Karpas-422 (cell line): Measurements from ENCODE around the gene KCNRG. TPM values are rescaled to one million over a fixed set of nuclear protein-coding genes. Genes with fewer than 3 reads are reported as not detected.
A peak's percentile ranks its signal among the peaks of the same experiment; 100 is the strongest.
"Not testable (repeated sequence)": the region's sequence is repeated elsewhere in the genome, so short reads cannot be mapped to it uniquely, and the experiment has no call there.

ENCODE experiments used
- DNase-seq: peaks from one replicate; pipeline ENCODE4 v3.0.0-alpha.2; 2015
- H2AFZ ChIP-seq: fragments of 200-600 bp; sonication (generic); 2 replicates; pipeline ENCODE4 v1.6.1; 2014; ENCODE audit warnings: antibody characterized with exemption, low read length, mixed read lengths
- H3K27ac ChIP-seq: fragments of 200-600 bp; sonication (generic); 2 replicates; pipeline ENCODE4 v1.5.1; 2014; ENCODE audit warnings: mild to moderate bottlenecking, low read length, moderate library complexity
- H3K27me3 ChIP-seq: fragments of 200-600 bp; sonication (generic); 2 replicates; pipeline ENCODE4 v1.6.1; 2014; ENCODE audit warnings: low read length, mixed read lengths
- H3K36me3 ChIP-seq: fragments of 200-600 bp; sonication (generic); 2 replicates; pipeline ENCODE4 v1.6.1; 2014; ENCODE audit warnings: low read length, mixed read lengths; ENCODE audit not compliant: insufficient read depth
- H3K4me1 ChIP-seq: fragments of 200-600 bp; sonication (generic); 2 replicates; pipeline ENCODE4 v1.6.1; 2014; ENCODE audit warnings: mild to moderate bottlenecking, low read length, mixed read lengths
- H3K4me2 ChIP-seq: fragments of 200-600 bp; sonication (generic); 2 replicates; pipeline ENCODE4 v1.6.1; 2014; ENCODE audit warnings: low read length, low read depth, mild to moderate bottlenecking; ENCODE audit not compliant: poor library complexity, severe bottlenecking
- H3K4me3 ChIP-seq: fragments of 200-600 bp; sonication (generic); 2 replicates; pipeline ENCODE4 v1.5.1; 2014; ENCODE audit warnings: mild to moderate bottlenecking, antibody characterized with exemption, low read length, mixed read lengths
- H3K79me2 ChIP-seq: fragments of 200-600 bp; sonication (generic); 2 replicates; pipeline ENCODE4 v1.6.1; 2014; ENCODE audit warnings: mild to moderate bottlenecking, low read length, mixed read lengths
- H3K9ac ChIP-seq: fragments of 200-600 bp; sonication (generic); 2 replicates; pipeline ENCODE4 v1.6.0; 2014; ENCODE audit warnings: low read length
- H3K9me2 ChIP-seq: fragments of 200-600 bp; sonication (generic), shearing (Covaris generic); replicated peaks from 2 replicates; pipeline ENCODE4 v1.6.0; 2014; ENCODE audit warnings: mild to moderate bottlenecking, low read length, moderate library complexity; ENCODE audit not compliant: insufficient read depth
- H3K9me3 ChIP-seq: fragments of 300-700, 200-600 bp; sonication (generic); 2 replicates; pipeline ENCODE4 v1.6.1; 2014; ENCODE audit warnings: low read length, mixed read lengths
- H4K20me1 ChIP-seq: fragments of 200-600 bp; sonication (generic); 2 replicates; pipeline ENCODE4 v1.6.1; 2014; ENCODE audit warnings: mild to moderate bottlenecking, antibody characterized with exemption, low read length, low read depth; ENCODE audit not compliant: insufficient read depth
- total RNA-seq: library from RNA; depleted of rRNA; stranded (reverse); fragments of >200 nt; shearing (Covaris generic); gene quantifications from 2 replicates; pipeline ENCODE4 v1.2.3, GENCODE V29; 2014; ENCODE audit warnings: low replicate concordance

Gene KCNRG
- total RNA-seq, 1 experiment from 2014 or later = 4.5 TPM

DNA sequence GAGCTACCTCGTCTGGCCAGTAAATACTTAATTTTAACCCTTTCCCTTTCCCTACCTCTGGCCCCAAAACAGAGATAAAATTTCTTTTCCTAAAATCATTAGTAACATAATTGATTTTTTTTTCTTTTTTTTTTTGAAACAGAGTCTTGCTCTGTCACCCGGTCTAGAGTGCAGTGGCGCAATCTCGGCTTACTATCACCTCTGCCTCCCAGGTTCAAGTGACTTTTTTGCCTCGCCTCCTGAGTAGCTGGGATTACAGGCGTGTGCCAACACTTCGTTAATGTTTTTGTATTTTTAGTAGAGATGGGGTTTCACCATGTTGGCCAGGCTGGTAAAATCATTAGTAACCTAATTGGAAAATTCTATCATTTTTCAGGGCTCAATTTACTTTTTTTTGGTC lies 28.8 kb upstream of the KCNRG start:
- Histone ChIP-seq H3K27me3 (no peaks in the 10 kb centered on the region), H3K9me3 (no peaks in the 10 kb centered on the region), H3K9ac (no peak overlapping the region), H3K4me1 (no peaks in the 10 kb centered on the region), H3K9me2 (no peaks in the 10 kb centered on the region), H3K27ac (no peak overlapping the region), H4K20me1 (no peaks in the 10 kb centered on the region), H3K79me2 (no peaks in the 10 kb centered on the region), H3K4me2 (no peak overlapping the region), H3K36me3 (peaks cover 10% of the 10 kb centered on the region), H2AFZ (no peak overlapping the region), H3K4me3 (no peak overlapping the region)
- DNase-seq = no peak

DNA sequence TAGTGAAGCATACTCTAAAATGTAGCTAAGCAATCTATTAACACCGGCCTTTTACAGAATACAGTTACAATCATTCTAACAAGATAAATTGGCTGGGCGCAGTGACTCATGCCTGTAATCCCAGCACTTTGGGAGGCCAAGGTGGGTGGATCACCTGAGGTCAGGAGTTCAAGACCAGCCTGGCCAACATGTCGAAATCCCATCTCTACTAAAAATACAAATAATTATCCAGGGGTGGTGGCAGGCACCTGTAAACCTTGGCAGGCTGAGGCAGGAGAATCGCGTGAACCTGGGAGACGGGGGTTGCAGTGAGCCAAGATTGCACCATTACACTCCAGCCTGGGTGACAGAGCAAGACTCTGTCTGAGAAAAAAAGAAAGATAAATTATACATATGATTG lies 24.6 kb upstream of the KCNRG start:
- H2AFZ ChIP-seq, H3K27me3 ChIP-seq, H3K9me2 ChIP-seq, H3K27ac ChIP-seq, DNase-seq, H3K9me3 ChIP-seq, H3K4me1 ChIP-seq, H3K79me2 ChIP-seq, H3K4me2 ChIP-seq, H3K9ac ChIP-seq, H3K4me3 ChIP-seq, H4K20me1 ChIP-seq: not testable (repeated sequence)
- H3K36me3 ChIP-seq = peaks cover 16% of the 10 kb centered on the region

DNA sequence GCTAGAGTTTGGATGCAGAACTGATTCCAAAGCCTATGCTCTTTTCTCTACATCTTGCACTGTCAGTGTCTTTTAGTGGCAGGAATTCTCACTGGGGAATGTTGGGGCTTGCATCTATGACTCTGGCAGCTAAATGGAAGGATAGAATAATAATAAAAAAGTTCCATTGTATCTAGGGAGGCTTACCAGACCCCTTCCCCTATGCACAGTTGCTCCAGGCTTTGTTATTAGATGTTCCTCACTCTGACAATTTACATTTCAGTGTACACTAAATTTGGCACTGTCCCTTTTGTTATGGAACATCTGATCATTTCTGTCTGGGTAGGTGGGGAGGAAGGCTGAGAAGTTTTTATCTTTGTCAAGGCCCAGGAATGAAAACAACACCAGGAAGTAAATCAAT lies 22.1 kb upstream of the KCNRG start:
- H3K4me1 ChIP-seq = peaks cover 24% of the 10 kb centered on the region
- H3K4me2 ChIP-seq = no peak overlapping the region
- no peaks in the 10 kb centered on the region for H4K20me1 ChIP-seq
- H3K79me2 ChIP-seq = peaks cover 10% of the 10 kb centered on the region
- no peak overlapping the region for H3K4me3 ChIP-seq
- no peaks in the 10 kb centered on the region for H3K9me3 ChIP-seq
- no peak overlapping the region for H3K9ac ChIP-seq
- DNase-seq = no peak
- H3K36me3 ChIP-seq = peaks cover 11% of the 10 kb centered on the region; the same call in 1 of the 2 replicates
- H3K27ac ChIP-seq = no peak overlapping the region
- no peak overlapping the region for H2AFZ ChIP-seq
- no peaks in the 10 kb centered on the region for H3K27me3 ChIP-seq
- no peaks in the 10 kb centered on the region for H3K9me2 ChIP-seq

DNA sequence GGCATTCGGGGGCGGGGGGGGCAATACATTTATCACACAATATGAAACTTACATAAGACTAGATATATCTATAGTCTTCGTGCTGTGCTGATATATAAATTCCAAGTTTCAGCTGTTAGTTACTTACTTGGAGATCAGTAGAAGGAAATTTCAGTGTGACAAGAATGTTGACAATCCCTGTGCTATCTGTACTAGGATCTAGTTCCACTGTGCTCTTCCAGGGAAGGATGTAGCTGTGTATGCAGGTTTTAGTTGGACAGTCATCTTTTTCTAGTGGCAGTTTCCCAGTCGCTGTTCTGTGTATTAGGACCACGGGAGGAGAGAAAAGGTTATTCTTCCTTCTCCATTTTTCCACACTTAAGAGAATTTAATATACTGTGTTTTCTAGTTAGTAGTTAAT lies 21.6 kb upstream of the KCNRG start:
- Histone ChIP-seq H3K27me3 (no peaks in the 10 kb centered on the region), H3K4me2 (no peak overlapping the region), H3K4me3 (no peak overlapping the region), H3K9me3 (no peaks in the 10 kb centered on the region), H3K27ac (no peak overlapping the region), H3K9ac (no peak overlapping the region), H4K20me1 (no peaks in the 10 kb centered on the region), H3K9me2 (no peaks in the 10 kb centered on the region), H3K4me1 (peaks cover 30% of the 10 kb centered on the region), H2AFZ (no peak overlapping the region), H3K36me3 (peaks cover 17% of the 10 kb centered on the region), H3K79me2 (peaks cover 16% of the 10 kb centered on the region)
- no peak for DNase-seq

DNA sequence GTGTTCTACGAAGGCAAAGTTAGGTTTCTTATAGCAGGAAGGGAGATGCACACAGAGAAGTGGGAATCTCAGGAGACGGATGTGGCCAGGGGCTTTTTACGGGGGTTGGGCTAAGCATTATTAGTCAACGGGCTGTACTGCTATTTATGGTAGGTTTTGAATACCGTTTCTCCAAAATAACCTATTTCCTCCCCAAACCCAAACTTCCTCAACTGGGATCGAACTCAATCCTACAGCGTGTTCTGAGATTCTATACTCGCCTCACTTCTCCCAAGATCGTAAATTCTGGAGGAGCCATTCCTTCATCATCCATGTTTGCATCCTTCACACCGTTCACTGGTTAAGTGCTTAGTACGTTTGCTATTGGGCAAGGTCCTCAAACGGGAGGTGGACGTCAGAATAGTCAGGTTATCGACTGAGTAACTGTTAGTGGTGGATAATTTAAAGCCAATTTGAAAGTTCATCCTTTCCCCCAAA lies 19.6 kb upstream of the KCNRG start:
- peaks cover 31% of the 10 kb centered on the region for H3K36me3 ChIP-seq
- H2AFZ ChIP-seq = peak overlapping the region; percentile 74; the same call in 1 of the 2 replicates
- H3K9ac ChIP-seq = peak overlapping the region; percentile 92
- H3K4me1 ChIP-seq = peaks cover 48% of the 10 kb centered on the region
- peak overlapping the region; percentile 94 for H3K27ac ChIP-seq
- peak overlapping the region; percentile 93 for H3K4me2 ChIP-seq
- H3K79me2 ChIP-seq = peaks cover 34% of the 10 kb centered on the region
- no peaks in the 10 kb centered on the region for H4K20me1 ChIP-seq
- peak; percentile 64 for DNase-seq
- H3K9me2 ChIP-seq = no peaks in the 10 kb centered on the region
- H3K9me3 ChIP-seq = no peaks in the 10 kb centered on the region
- H3K27me3 ChIP-seq = no peaks in the 10 kb centered on the region
- H3K4me3 ChIP-seq = peak overlapping the region; percentile 81

DNA sequence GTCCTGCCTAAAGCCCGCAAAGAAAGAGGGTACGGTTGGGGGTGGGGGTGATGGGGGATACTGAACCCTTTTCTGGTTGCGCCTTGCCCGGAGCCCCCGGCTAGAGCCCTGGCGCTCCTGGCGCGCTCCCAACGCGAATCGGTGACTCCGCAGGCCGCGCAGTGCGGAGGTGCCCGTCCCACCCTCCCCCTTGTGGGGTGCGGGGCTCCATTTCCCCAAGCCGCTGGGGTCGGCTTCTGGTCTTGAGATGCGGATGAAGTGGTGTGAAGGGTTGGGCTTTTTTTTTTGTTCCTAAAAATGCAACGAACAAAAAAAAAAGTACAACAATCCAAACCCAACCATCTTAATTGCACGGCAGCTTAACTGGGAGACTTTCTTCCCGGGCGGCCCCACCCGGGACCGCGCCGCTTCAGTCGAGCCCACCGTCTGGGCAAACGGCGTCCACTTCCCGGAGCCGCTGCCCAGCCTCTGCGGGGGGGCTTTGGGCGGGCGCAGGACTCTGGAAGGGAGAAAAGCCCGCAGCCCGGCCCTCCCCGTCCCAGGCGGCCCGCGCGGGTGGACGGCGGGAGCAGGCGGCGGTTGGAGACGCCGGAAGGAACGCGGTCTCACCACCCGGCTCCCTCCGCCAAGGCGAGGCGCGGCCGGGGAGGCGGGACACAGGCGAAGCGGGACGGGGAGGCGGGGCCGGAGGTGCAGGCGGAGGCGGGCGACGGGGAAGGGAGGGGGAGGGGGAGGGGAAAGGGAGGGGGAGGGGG lies 18.9 kb upstream of the KCNRG start:
- DNase-seq = peak; percentile 97
- H3K27ac ChIP-seq = peak overlapping the region; percentile 94
- peaks cover 48% of the 10 kb centered on the region for H3K4me1 ChIP-seq
- peak overlapping the region; percentile 81 for H3K4me3 ChIP-seq
- H2AFZ ChIP-seq = 0 out of 2 replicates have a peak overlapping the region, but pooled peaks have one; percentile 17
- H3K4me2 ChIP-seq = peak overlapping the region; percentile 93
- H3K9ac ChIP-seq = peak overlapping the region; percentile 92
- H3K9me2 ChIP-seq = no peaks in the 10 kb centered on the region
- H3K9me3 ChIP-seq = no peaks in the 10 kb centered on the region
- peaks cover 30% of the 10 kb centered on the region for H3K36me3 ChIP-seq
- no peaks in the 10 kb centered on the region for H3K27me3 ChIP-seq
- no peaks in the 10 kb centered on the region for H4K20me1 ChIP-seq
- peaks cover 34% of the 10 kb centered on the region for H3K79me2 ChIP-seq

DNA sequence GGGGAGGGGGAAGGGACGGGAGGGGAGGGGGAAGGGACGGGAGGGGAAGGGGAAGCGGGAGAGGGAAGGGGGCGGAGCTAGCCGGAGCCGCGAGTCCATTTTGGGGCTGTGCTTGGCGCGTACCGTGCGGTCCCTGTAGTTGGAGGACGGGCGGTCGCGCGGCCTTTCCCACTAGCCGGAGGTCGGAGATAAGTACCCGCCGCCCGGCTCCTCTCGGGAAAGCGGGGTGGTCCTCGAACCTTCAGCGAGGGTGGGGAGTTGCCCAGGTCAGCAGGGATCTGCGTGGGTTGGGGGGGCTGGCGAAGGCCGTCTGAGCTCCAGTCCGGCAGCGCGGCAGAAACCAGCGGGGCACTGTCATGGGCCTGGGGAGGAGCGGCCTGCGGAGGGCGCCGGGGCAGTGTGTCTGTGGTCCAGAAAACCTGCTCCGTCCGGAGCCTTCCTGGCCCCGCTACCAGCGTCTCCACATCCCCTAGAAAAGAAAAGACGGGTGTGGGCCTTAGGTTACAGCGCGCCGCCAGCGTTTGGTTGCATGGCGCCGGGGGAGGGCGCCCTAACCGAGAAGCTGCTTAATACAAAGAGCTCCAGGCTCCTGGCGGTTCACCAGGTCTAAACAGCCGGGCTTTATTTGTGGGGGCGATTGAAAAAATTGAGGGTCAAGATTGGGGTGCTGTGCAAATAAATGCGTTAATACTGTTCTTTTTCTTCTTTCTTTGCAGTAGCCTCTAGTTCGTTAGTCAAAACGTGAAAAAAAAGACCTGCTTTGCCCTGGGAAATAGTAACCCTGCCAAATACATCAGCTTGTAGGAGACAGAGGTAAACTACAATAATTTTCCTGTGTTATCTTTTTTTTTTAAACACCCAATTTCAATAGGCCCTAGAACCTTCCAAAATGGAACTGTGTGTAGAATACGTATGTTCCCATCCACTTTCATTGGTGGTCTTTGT lies 18.0 kb upstream of the KCNRG start, which contains the start of gene TRIM13:
Gene TRIM13 (plus strand): TSS at position 92 of the 945 bp plus-strand sequence. CDS start 14,899 bp downstream, outside the sequence.
- H3K9me2 ChIP-seq = no peaks in the 10 kb centered on the region
- DNase-seq = peak; percentile 95
- H3K36me3 ChIP-seq = peaks cover 30% of the 10 kb centered on the region
- H3K4me3 ChIP-seq = peak within 1 kb of the TSS; percentile 97
- peak within 1 kb of the TSS; percentile 79; the same call in 1 of the 2 replicates for H2AFZ ChIP-seq
- H3K27ac ChIP-seq = peak within 1 kb of the TSS; percentile 95
- H3K4me1 ChIP-seq = peaks cover 54% of the 10 kb centered on the region
- no peaks in the 10 kb centered on the region for H4K20me1 ChIP-seq
- peak within 1 kb of the TSS; percentile 93 for H3K4me2 ChIP-seq
- peaks cover 34% of the 10 kb centered on the region for H3K79me2 ChIP-seq
- peak within 1 kb of the TSS; percentile 99 for H3K9ac ChIP-seq
- H3K27me3 ChIP-seq = no peaks in the 10 kb centered on the region
- H3K9me3 ChIP-seq = no peaks in the 10 kb centered on the region

DNA sequence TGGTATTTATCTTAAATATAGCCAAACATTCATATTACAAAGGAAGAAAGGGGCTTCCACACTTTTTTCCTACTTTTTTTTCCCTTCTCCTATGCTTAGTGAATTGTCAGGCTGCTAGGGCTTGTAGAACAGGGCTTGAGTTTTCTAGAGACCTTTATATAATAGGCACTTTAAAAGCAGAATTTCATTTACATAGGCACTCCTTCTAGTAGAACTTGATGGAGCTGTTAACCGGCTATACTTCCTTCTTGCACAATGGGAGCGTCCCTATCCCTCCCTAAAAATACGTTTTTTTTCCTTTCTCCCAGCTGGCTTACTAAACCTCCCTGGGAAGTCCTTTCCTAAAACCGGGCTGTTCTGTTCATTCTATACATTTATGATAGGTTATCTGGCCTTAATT lies 17.3 kb upstream of the KCNRG start:
- H3K36me3 ChIP-seq = peaks cover 26% of the 10 kb centered on the region

More for the DNA sequence above, 17.3 kb upstream of the KCNRG start:
- no peaks in the 10 kb centered on the region for H3K9me3 ChIP-seq
- H3K4me3 ChIP-seq = peak overlapping the region; percentile 97
- peak overlapping the region; percentile 99 for H3K9ac ChIP-seq
- H3K9me2 ChIP-seq = no peaks in the 10 kb centered on the region
- H4K20me1 ChIP-seq = no peaks in the 10 kb centered on the region
- H3K27me3 ChIP-seq = no peaks in the 10 kb centered on the region
- peaks cover 37% of the 10 kb centered on the region for H3K79me2 ChIP-seq
- H3K27ac ChIP-seq = peak overlapping the region; percentile 95
- peak; percentile 65 for DNase-seq
- no peak overlapping the region for H2AFZ ChIP-seq
- peaks cover 55% of the 10 kb centered on the region for H3K4me1 ChIP-seq
- H3K4me2 ChIP-seq = peak overlapping the region; percentile 89
